Neural crest cell (in vitro differentiated cells): ENCODE measurements around the gene PREX1. TPM values are rescaled to one million over a fixed set of nuclear protein-coding genes. Genes with fewer than 3 reads are reported as not detected.

ENCODE experiments used
- DNase-seq: peaks from one replicate; pipeline ENCODE4 v3.0.0; 2021; ENCODE audit warnings: low read depth, mixed read lengths, low spot score
- H3K27ac Mint-ChIP-seq: one replicate; pipeline ENCODE4 v1.8.0; 2021; ENCODE audit warnings: mild to moderate bottlenecking, mixed read lengths; ENCODE audit not compliant: unreplicated experiment
- H3K27me3 Mint-ChIP-seq: 2 replicates; pipeline ENCODE4 v1.8.0; 2021; ENCODE audit warnings: low read depth, mild to moderate bottlenecking, mixed read lengths
- H3K36me3 Mint-ChIP-seq: 2 replicates; pipeline ENCODE4 v1.8.0; 2021; ENCODE audit warnings: low read depth, mild to moderate bottlenecking, mixed read lengths
- H3K4me1 Mint-ChIP-seq: 2 replicates; pipeline ENCODE4 v1.8.0; 2021; ENCODE audit warnings: mixed read lengths
- H3K4me3 Mint-ChIP-seq: one replicate; pipeline ENCODE4 v1.8.0; 2021; ENCODE audit warnings: mild to moderate bottlenecking, mixed read lengths
- H3K9me3 Mint-ChIP-seq: 2 replicates; pipeline ENCODE4 v1.8.0; 2021; ENCODE audit warnings: mixed read lengths
- CTCF ChIP-seq: fragments of 200-600 bp; sonication (generic); conservative IDR thresholded peaks from 2 replicates; pipeline ENCODE4 v1.5.0; 2021; ENCODE audit warnings: antibody characterized with exemption, mild to moderate bottlenecking
- total RNA-seq: library from RNA; stranded (reverse); gene quantifications from 2 replicates; pipeline ENCODE4 v1.2.1, GENCODE V29; 2021

PREX1 gene
- total RNA-seq, 1 donor from 2014 or later: 72.4 TPM

- Mint-ChIP-seq H3K9me3 (peaks cover 3% of the 10 kb centered on the region), H3K4me1 (peaks cover 56% of the 10 kb centered on the region), H3K27me3 (no peaks in the 10 kb centered on the region), H3K4me3 (peak overlapping the region; percentile 23), H3K36me3 (peaks cover 36% of the 10 kb centered on the region), H3K27ac (peak overlapping the region; percentile 95)
- no peak for DNase-seq
- TF ChIP-seq CTCF: no peak
These were observed 20.0 kb downstream of the PREX1 start for GRCh38 chr20:48807586-48808381.

- H3K9me3 Mint-ChIP-seq: peaks cover 3% of the 10 kb centered on the region
- H3K27me3 Mint-ChIP-seq: no peaks in the 10 kb centered on the region
- no peak for TF ChIP-seq CTCF
- peaks cover 62% of the 10 kb centered on the region for H3K4me1 Mint-ChIP-seq
- DNase-seq: no peak
- no peak overlapping the region for H3K4me3 Mint-ChIP-seq
- H3K36me3 Mint-ChIP-seq: peaks cover 36% of the 10 kb centered on the region
- no peak overlapping the region for H3K27ac Mint-ChIP-seq
These were observed 20.7 kb downstream of the PREX1 start for GRCh38 chr20:48807051-48807450.

- H3K4me3 Mint-ChIP-seq: no peak overlapping the region
- no peak for DNase-seq
- no peak overlapping the region for H3K27ac Mint-ChIP-seq
- no peaks in the 10 kb centered on the region for H3K27me3 Mint-ChIP-seq
- peaks cover 36% of the 10 kb centered on the region for H3K36me3 Mint-ChIP-seq
- no peak for TF ChIP-seq CTCF
- peaks cover 66% of the 10 kb centered on the region for H3K4me1 Mint-ChIP-seq
- H3K9me3 Mint-ChIP-seq: peaks cover 3% of the 10 kb centered on the region
These were observed 22.1 kb downstream of the PREX1 start for GRCh38 chr20:48805716-48806115.

GRCh38 chr20:48805286-48805685 is 22.5 kb downstream of the PREX1 start:
- peaks cover 3% of the 10 kb centered on the region for H3K9me3 Mint-ChIP-seq
- no peak overlapping the region for H3K4me3 Mint-ChIP-seq
- peaks cover 36% of the 10 kb centered on the region for H3K36me3 Mint-ChIP-seq
- H3K27me3 Mint-ChIP-seq: no peaks in the 10 kb centered on the region
- TF ChIP-seq CTCF: no peak
- no peak overlapping the region for H3K27ac Mint-ChIP-seq
- H3K4me1 Mint-ChIP-seq: peaks cover 66% of the 10 kb centered on the region
- DNase-seq: no peak

GRCh38 chr20:48804300-48804980 is 23.4 kb downstream of the PREX1 start:
- peak overlapping the region; percentile 40 for H3K27ac Mint-ChIP-seq
- TF ChIP-seq CTCF: no peak
- H3K27me3 Mint-ChIP-seq: no peaks in the 10 kb centered on the region
- H3K4me3 Mint-ChIP-seq: no peak overlapping the region
- no peak for DNase-seq
- peaks cover 34% of the 10 kb centered on the region for H3K36me3 Mint-ChIP-seq
- peaks cover 3% of the 10 kb centered on the region for H3K9me3 Mint-ChIP-seq
- H3K4me1 Mint-ChIP-seq: peaks cover 67% of the 10 kb centered on the region
